Fibroblast of the aortic adventitia (primary cell): ENCODE data around the gene DPF3. TPM values are rescaled to one million over a fixed set of nuclear protein-coding genes. Genes with fewer than 3 reads are reported as not detected.

Source experiments
- DNase-seq: peaks from one replicate; pipeline ENCODE4 v3.0.0-alpha.2; 2010; ENCODE audit warnings: low read depth
- H3K4me3 ChIP-seq: 2 replicates; pipeline ENCODE4 v1.5.1; 2011; ENCODE audit warnings: low read depth, mild to moderate bottlenecking, control low read depth, low read length, moderate library complexity
- total RNA-seq: library from RNA; depleted of rRNA; stranded (reverse); fragments of >200 nt; gene quantifications from 2 replicates; pipeline ENCODE4 v1.2.3, GENCODE V29; 2012; ENCODE audit warnings: low replicate concordance
- TF ChIP-seq, protein P1 (sequence below): IDR thresholded peaks from 2 replicates; pipeline ENCODE4 v1.5.1; 2011; ENCODE audit warnings: mild to moderate bottlenecking, low read length, control low read depth, inconsistent platforms; ENCODE audit not compliant: insufficient read depth

DPF3 gene
- total RNA-seq, 1 donor = 16.3 TPM

GRCh38 chr14:72649603-72650227 lies 244.2 kb downstream of the DPF3 start:
- no peak overlapping the region for H3K4me3 ChIP-seq
- no peak for DNase-seq
- TF ChIP-seq, protein P1, sequence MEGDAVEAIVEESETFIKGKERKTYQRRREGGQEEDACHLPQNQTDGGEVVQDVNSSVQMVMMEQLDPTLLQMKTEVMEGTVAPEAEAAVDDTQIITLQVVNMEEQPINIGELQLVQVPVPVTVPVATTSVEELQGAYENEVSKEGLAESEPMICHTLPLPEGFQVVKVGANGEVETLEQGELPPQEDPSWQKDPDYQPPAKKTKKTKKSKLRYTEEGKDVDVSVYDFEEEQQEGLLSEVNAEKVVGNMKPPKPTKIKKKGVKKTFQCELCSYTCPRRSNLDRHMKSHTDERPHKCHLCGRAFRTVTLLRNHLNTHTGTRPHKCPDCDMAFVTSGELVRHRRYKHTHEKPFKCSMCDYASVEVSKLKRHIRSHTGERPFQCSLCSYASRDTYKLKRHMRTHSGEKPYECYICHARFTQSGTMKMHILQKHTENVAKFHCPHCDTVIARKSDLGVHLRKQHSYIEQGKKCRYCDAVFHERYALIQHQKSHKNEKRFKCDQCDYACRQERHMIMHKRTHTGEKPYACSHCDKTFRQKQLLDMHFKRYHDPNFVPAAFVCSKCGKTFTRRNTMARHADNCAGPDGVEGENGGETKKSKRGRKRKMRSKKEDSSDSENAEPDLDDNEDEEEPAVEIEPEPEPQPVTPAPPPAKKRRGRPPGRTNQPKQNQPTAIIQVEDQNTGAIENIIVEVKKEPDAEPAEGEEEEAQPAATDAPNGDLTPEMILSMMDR = no peak

DNA sequence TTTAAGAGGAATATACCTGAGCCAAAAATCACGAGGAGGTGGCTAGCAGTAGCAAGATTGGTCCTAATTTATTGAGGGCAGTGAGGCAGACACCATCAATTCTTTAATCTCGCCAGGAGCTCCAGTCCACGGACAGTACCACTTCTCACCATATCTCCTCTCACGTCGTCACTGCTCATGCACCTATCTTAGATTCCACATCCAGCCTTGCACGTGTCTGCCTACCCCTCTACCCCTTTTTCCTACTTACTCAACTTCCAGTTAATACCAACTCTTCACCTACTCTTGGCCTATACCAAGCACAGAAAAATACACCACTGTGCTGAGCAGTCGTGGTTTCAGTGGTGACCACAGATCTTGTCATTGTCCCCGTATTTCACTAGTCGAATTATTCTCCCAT lies 246.1 kb downstream of the DPF3 start:
- no peak overlapping the region for H3K4me3 ChIP-seq
- TF ChIP-seq, protein P1 = no peak
- DNase-seq = no peak

GRCh38 chr14:72646861-72647528 lies 246.9 kb downstream of the DPF3 start:
- TF ChIP-seq, protein P1 = no peak
- DNase-seq = peak; percentile 89
- H3K4me3 ChIP-seq = no peak overlapping the region

- TF ChIP-seq, protein P1 = no peak
These were observed 248.2 kb downstream of the DPF3 start for GRCh38 chr14:72645706-72646105.

GRCh38 chr14:72644758-72645489 lies 249.0 kb downstream of the DPF3 start:
- TF ChIP-seq, protein P1 = no peak
- DNase-seq = no peak

More at GRCh38 chr14:72645706-72646105, 248.2 kb downstream of the DPF3 start:
- no peak overlapping the region for H3K4me3 ChIP-seq
- no peak for DNase-seq

DNA sequence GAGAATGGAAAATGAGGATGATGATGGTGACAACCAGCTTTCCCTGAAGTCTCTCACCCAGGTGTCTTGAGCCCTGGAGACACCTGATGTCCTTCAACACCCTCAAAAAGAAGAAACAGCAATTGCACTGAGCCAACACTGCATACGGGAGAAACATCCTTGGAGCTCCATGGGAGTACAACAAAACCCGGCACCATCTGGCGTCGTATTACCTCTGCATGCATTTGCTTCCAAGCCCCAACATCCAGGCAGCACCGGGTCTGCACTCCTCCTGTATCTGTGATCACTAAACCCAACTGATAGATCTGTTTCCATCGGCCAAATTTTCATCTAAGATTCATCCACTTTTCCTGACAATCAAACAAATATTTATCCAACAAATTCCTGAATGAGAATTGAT lies 249.9 kb downstream of the DPF3 start:
- TF ChIP-seq, protein P1 = no peak
- H3K4me3 ChIP-seq = no peak overlapping the region
- DNase-seq = no peak

More at GRCh38 chr14:72644758-72645489, 249.0 kb downstream of the DPF3 start:
- no peak overlapping the region for H3K4me3 ChIP-seq
